ENCODE measurements around the gene ZKSCAN2.

- no peak for TF ChIP-seq CTCF (IDR thresholded peaks at IDR 0.05)
- TF ChIP-seq POLR2A (IDR thresholded peaks at IDR 0.05), result no peak
These were observed 70.2 kb downstream of the ZKSCAN2 start for GRCh38 chr16:25187491-25187795.

Measured in heart left ventricle (tissue), 13 donors.